NOMO-1 treated with DMSO at 0.1 percent for 48 hours (cell line): ENCODE measurements around the gene IRF6.
"Not testable (repeated sequence)": the region's sequence is repeated elsewhere in the genome, so short reads cannot be mapped to it uniquely, and the experiment has no call there.

ENCODE experiments used
- DNase-seq: peaks from one replicate; lab custom pipeline; 2025; ENCODE audit not compliant: unreplicated experiment; lab: John Stamatoyannopoulos, UW

IRF6 gene

DNA sequence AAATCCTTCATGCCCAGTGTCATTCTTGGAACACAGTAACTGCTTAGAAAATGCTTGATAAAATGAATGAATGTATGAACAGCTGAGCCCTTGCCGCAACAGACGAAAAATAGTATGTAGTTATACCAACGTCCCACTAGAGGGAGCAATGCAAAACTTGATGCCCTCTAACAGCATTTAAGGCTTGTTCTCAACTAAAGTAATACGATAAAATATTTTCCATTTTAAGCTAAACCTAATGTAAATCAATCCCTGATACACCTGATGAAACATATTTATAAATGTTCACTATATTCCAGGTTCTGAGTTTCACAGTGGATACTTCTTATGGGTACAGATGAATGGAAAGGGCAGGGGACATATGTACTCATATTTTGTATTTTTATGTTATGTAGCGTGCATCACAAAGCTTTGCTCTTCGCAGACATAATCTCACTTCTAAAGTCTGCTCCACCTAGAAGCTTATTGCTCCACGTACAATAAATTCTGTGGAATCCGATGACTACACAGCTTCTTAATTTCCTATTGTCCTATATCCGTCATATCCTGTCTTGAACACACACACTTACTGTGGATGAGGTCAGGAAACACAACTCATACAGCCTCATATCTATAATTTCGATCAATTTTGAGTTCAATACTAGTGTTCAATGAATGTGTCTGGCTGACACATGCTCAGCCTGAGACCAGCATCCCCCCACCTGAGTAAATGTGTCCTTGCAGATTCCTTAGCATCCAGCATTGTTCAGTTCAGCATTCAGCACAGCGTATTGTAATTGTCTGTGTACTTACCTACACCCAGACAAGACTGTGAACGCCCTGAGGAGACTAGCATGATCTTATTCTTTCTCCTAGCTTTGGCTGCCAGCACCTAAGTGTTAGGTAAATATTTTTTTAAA lies 17.4 kb upstream of the IRF6 start:
- peak; percentile 48 for DNase-seq

- no peak for DNase-seq
Measured at GRCh38 chr1:209822706-209823105, 16.8 kb upstream of the IRF6 start.

GRCh38 chr1:209820986-209821385 lies 15.0 kb upstream of the IRF6 start:
- no peak for DNase-seq

- DNase-seq = no peak
Measured at GRCh38 chr1:209819058-209819457, 13.1 kb upstream of the IRF6 start.

DNA sequence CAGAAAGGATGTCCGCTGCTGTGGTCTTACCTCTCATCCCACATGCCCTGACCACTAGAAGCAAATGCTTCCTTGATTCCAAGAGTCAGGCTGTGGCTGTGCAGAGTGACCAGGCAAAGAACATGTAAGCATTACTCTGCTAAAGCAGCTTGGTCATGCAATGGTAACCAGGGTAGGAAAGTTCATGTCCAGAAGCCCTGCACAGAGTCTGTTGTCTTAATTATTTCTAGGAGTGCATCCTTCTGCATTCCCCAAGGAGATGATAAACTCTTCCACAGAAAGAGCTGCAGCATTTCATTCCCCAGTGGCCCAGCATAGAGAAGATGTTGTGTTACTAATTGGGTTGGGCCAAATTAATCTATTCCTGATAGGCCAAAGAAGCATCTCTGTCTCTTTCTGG lies 11.7 kb upstream of the IRF6 start:
- no peak for DNase-seq

DNA sequence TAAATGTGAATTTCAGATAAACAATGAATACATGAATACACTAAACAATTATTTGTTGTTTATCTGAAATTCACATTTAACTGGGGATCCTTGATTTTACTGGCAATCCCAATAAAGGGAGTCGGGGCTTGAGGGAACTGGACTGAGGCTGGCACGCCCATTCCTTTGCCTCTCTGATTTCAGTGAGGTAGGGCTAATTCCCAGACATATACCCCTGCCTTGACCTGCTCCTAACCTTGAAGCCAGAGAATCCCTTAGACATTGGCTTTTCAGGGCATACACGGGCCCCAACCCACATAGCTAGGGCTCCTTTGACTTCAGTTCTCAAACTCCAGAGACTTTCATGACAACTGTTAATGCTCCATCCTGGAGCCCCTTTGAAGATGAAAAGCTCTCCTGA lies 11.0 kb upstream of the IRF6 start:
- no peak for DNase-seq

- no peak for DNase-seq
Measured at GRCh38 chr1:209815931-209816341, 10.0 kb upstream of the IRF6 start.

- DNase-seq = no peak
Measured at GRCh38 chr1:209815490-209815889, 9.5 kb upstream of the IRF6 start.

- no peak for DNase-seq
Measured at GRCh38 chr1:209813902-209814301, 8.0 kb upstream of the IRF6 start.

DNA sequence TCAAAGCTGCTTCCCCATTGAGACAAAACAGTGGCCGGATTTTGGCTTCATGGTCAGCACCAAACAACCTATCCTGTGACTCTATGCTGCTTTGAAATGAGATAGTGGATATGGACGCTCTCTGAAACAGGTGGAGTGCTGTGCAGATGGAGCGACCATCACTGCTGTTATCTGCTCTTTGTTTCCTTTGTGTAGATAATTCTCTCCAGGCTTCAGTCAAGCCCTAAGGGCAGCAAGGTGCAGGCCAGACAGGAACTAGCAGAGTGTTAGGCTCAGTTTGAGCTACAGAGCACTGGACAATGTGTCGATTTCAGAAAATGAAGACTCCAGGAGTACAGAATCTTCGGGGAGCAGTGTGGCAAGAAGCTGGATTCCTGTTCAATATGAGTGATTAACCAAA lies 4.8 kb upstream of the IRF6 start:
- DNase-seq = no peak

- no peak for DNase-seq
Measured at GRCh38 chr1:209809611-209810010, 3.7 kb upstream of the IRF6 start.

GRCh38 chr1:209808059-209808581 lies 2.2 kb upstream of the IRF6 start:
- no peak for DNase-seq

DNA sequence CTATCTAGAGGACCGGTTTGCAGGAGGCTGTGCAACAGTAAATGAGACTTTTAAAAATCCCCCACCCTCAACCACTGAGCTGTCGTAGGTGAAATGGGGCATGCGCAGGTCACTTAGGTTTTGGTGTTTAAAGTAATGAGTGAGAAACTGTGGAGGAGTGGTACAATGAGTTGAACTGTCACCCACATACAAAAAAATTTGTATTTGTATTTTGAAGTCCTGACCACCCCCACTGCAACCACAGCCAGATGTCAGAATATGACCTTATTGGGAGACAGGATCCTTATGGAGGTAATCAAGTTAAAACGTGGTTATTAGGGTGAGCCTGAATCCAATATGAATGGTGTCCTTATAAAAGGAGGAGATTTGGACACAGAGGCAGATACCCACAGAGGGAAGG lies 1.6 kb upstream of the IRF6 start:
- no peak for DNase-seq

GRCh38 chr1:209805341-209805781 lies 581 bp downstream of the IRF6 start:
- no peak for DNase-seq

- no peak for DNase-seq
Measured at GRCh38 chr1:209803568-209803967, 2.4 kb downstream of the IRF6 start.

- no peak for DNase-seq
Measured at GRCh38 chr1:209802780-209803152, 3.2 kb downstream of the IRF6 start.

DNA sequence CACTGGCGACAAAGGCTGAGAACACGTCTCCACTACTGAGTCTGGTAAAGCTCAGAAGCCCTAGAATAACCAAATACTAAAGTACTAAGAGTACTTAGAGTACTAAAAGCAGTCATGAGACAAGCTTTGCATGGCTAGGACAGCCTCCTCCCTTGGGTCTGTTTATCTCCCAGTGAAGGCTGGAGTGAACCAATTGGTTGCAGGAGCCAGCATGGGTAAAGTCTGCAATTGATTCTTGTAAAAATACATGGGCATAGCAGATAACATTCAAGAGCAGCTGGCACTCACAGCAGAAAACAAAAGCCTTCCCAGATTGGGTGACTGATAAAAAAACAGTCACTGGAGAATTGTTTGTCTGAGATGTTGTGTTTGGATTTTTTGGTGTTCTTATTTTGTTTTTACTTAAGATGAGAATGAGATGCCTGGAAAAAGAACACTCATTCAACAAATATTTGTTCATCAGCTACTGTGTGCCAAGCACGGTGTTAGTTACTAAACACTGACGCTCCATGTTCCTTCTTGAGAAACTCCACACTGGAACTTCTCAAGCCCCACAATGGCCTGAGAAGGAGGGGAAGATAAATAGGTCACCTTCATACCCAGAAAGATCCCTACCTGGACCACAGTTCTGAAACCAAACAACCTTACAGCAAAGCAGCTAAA lies 3.7 kb downstream of the IRF6 start:
- DNase-seq = no peak

DNA sequence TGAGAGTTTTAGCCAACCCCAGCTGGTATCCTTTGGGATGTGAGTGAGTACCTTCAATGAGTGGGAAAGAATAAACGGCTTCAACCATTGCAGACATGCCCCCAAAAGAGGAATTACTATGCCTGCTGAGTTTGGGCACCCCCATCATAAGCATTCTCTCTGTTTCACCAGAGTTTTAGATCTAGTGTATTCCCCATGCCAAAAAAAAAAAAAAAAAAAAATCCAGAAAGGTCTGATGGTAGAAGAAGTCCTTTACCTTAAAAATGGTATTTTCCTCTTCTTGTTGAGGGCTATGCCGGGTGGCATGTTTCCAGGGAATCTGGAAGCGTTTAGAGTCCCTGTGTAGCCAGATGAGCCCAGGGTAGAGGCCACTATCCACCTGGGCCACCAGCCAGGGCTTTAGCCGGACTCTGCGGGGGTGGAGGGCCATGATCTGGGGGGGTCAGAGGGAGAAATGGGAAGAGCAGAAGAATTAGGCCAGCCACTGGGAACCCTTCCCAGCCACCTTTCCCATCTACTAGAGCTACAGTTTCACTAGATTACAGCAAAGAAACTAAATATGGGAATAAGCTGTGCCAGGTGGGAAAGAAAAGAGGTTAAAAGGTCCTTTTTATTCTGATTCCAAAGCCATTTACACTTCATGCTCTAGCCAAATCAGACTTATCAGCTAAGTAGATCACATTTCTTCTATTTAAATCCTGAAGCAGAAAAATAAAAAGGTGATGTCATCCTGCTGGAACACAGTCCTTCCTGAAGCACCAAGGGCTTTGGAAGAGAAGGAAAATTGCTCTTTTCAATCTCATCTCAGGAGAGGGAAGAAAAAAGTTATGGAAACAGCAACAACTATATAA lies 4.7 kb downstream of the IRF6 start:
- DNase-seq = no peak

DNA sequence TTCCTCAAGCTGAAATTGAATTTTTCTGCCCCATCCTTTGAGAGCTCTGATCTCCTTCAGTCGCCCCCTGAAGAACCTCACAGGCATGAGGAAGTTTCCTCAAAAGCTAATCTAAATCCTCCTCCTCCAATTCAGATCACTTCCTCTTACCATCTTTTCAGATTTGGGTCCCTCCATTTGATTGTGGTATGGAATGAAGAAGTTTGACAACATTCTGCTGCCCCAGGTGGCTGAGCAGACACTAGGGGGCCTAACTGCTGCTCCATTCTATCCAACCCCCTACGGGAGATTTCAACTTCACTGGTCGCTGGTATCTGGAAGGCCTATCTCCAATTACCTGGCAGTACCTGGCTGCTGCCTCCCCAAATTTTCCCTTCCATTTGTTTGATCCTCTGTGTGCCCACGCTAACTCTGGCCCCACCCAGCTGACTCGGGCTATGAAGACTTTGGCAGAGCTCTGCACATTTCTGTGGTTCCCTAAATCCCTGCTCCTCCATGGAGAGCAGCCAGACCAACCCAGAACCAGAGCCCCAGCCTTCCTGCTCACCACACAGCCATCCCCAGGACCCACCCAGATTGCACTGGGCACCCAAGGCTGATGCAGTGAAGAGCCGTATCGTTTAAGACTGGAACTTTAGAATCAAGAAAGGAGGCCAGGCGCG lies 7.8 kb downstream of the IRF6 start:
- DNase-seq = peak; percentile 52

GRCh38 chr1:209793711-209794110 lies 12.2 kb downstream of the IRF6 start:
- DNase-seq = not testable (repeated sequence)

GRCh38 chr1:209791920-209792319 lies 14.0 kb downstream of the IRF6 start:
- DNase-seq = no peak
